Activated CD4-positive, alpha-beta T cell treated with anti-CD3 and anti-CD28 coated beads, Interleukin-2, amount 50 U/mL, for 16 hours (primary cell): ENCODE data around the gene TSACC.
"Not testable (repeated sequence)": the region's sequence is repeated elsewhere in the genome, so short reads cannot be mapped to it uniquely, and the experiment has no call there.

Experiments used
- DNase-seq: peaks from one replicate; pipeline ENCODE4 v3.0.0-alpha.2; 2020

The TSACC gene

DNA sequence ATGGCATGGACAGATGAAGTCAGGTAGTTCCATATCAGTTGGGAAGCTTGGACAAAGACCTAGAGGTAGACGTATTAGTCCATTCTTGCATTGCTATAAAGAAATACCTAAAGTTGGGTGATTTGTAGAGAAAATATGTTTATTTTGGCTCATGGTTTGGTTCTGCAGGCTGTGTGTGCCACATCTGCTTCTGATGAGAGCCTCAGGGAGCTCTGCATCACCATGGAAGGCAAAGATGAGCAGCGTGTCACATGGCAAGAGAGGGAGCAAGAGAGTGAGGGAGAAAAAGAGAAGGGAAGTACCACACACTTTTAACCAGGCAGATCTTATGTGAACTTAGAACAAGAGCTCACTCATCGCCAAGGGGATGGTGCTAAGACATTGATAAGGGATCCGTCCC lies 9.0 kb downstream of the TSACC start:
- DNase-seq, result no peak

DNA sequence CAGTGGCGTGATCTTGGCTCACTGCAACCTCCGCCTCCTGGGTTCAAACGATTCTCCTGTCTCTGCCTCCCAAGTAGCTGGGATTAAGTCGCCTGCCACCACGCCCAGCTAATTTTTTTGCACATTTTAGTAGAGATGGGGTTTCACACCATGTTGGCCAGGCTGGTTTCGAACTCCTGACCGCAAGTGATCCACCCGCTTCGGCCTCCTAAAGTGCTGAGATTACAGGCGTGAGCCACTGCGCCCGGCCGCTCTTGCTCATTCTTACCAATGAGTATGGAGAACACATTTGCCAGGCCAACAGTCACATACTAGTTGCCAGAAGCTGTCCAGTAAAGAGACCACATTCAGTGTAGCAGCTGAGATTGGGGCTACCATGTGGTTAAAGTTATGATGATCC lies 14.2 kb downstream of the TSACC start:
- not testable (repeated sequence) for DNase-seq

DNA sequence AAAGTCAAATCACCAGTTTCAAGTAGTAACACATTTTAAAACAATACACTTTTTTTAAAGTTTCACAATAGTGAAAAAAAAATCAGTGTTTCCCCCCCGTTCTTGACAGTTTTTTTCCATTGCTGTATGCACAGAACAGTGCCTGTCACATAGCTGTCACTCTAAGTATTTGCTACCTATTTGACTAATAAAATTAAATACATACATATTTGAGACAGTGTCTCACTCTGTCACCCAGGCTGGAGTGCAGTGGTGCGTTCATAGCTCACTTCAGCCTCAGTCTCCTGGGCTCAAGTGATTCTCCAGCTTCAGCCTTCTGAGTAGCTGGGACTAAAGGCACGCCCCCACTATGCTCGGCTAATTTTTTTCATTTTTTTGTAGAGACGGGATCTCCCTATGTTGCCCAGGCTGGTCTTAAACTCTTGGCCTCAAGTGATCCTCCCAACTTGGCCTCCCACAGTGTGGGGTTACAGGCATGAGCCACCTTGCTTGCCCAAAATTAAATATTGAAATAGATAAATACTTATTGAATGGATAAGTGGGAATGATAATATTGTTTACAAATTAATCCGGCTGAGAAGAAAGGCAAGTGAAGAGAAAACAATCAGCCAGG lies 18.0 kb downstream of the TSACC start:
- no peak for DNase-seq

DNA sequence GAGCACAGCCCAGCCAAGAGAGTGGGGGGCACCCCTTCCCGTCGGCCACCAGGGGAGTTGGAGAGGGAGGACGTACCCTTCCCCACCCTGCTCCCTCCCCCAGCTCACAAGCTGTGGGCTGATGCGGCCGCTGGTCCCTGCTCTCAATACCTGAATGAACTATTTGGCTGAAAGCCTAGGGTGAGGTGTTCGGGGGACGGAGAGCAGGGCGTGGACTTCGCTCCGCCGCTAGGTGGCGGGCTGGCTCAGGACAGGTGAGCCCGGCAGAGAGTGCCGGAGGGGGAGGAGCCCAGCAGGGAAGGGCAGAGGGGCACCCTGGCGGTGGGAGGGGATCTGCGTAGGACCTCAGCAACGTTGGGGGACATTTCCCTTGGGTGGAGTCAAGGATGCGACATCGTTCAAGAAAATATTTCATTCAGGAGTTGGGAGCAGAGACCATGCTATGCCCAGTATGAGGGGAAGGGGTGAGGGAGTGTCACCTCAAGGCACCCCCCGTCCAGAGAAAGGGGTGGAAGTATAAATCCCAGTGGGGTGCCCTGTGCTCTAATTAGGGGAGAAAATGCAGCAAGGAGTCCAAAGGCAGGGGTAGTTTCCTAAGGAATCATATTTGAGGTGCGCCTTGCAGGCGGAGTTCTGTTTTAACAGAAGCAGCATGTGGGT lies 18.7 kb downstream of the TSACC start:
- DNase-seq, result peak; percentile 74

DNA sequence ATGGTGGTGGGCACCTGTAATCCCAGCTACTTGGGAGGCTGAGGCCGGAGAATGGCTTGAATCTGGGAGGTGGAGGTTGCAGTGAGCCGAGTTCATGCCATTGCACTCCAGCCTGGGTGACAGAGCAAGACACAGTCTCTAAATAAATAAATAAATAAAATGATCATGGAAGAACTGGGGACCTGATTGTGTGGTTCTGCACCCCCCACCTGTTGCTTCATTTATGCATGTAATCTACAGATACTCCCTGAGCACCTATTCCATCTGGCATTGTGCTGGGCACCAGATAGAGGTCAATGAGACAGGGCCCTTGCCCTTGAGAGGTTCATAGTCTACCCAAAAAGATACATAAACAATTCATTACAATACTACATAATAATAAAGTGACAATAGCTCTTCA lies 19.7 kb downstream of the TSACC start:
- no peak for DNase-seq

DNA sequence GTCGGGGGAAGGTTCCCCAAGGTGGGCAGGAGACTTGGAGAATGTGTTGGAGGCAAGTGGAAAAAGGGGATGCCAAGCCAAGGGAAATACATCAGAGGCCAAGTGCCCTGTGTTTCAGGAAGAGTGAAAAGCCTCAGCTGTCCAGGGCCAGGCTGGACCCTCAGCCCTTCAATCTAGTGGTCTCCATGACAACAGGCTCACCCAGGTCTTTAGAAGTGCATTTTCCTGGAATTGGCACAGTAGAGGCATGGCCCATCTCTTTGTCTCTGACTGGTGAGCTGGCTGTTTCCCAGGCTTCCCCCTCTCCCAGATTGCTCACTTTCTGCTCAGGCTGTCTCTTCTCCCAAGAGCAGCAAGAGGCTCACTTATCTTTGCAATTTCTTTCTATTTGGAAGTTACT lies 20.3 kb downstream of the TSACC start:
- DNase-seq, result no peak

DNA sequence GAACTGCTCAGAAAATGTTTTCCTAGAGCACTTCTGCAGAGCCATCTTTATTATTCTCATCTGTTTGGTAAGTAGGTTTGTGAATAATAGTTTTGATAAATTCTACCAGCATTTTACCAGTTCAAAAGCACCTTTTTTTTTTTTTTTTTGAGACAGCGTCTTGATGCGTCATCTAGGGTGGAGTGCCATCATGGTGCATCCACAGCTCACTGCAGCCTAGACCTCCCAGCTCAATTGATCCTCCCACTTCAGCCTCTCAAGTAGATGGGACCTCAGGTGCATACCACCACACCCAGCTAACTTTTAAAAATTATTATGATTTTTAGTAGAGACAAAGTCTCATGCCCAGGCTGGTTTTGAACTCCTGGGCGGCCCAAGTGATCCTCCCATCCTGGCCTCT lies 20.9 kb downstream of the TSACC start:
- DNase-seq, result no peak

DNA sequence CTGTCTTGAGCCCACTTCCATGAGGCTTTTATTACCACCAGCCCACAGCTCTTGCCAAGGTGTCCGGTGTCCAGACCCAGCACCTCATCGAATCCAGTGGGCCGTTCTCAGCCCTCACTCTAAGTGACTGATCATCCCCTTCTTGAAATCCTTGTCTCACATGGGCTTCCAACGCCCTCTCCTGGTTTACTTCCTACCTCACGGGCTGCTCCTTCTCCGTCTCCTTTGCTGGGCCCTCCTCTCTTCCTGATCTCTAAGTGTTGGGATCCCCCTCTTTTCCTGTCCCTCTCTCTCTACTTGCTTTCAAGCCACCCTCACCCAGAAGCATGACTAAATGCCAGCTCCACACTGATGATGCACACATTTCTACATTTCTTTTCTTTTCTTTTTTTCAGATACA lies 21.6 kb downstream of the TSACC start:
- DNase-seq, result no peak

DNA sequence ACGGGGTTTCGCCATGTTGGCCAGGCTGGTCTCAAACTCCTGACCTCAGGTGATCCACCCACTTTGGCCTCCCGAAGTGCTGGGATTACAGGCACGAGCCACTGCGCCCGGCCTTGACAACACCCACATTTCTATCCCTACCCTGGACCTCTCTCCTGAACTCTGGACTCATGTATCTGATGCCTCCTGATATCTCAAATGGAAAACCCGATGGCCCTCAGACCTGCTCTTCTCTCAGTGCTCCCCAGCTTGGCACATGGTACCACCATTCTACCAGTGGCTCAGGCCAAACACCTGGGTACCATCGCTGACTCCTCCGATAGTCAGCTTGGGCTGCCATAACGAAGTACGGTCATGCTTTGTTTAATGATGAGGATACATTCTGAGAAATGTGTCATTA lies 22.2 kb downstream of the TSACC start:
- DNase-seq, result no peak

DNA sequence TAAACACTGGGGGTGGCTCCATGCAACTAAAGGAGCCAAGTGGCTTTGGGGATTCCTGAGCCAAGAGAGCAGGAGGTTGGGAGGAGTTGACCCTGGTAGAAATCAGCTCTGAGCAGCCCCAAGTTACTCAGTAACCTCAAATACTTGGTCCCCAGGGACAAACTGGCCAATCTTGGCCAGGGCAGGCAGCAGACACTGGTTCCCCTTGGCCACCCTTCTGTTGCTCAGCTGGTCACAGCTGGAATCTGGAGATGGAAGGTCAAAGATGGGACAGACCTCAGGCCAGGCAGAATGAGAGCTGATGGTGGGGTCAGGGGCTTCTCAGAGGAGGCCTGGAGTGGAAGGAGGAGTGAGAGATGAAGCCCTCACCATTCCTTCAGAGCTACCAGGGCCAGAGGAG lies 27.4 kb downstream of the TSACC start:
- DNase-seq, result no peak

DNA sequence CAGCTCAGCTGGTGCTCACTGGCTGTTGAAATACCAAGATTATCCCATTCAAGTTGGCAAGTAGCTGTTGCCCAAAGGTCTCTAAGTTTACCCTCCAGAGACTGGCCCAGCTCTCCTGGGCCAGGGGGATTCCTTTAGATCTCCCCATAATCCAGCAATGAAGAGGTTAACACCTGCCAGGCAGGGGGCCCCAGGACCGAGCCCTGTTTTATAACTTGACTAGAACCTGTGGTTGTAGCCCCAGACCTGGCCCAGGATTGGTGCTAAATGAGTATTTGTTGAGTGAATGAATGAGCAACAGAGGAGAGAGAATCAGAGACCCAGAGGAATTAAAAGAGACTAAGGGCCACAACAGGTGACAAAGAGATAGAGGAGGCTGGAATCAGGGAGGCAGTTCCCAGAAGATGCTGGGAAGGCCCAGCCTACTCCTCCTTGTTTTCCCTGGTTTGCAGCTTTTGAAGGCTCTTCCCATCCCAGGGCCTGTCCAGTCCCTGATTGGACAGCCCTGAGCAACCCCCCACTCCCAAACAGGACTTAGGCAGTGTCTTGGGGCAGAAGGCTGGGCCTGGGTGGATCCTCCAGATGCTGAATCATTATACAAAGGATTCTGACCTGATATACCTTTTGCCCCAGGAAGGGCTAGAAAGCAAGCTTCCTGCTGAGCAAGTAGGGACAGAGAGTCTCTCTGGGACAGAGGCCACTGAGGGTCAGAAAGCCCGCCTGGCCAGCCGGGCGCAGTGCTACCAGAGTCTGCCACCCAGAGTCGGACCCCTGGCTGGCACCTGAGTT lies 28.2 kb downstream of the TSACC start:
- DNase-seq, result no peak

DNA sequence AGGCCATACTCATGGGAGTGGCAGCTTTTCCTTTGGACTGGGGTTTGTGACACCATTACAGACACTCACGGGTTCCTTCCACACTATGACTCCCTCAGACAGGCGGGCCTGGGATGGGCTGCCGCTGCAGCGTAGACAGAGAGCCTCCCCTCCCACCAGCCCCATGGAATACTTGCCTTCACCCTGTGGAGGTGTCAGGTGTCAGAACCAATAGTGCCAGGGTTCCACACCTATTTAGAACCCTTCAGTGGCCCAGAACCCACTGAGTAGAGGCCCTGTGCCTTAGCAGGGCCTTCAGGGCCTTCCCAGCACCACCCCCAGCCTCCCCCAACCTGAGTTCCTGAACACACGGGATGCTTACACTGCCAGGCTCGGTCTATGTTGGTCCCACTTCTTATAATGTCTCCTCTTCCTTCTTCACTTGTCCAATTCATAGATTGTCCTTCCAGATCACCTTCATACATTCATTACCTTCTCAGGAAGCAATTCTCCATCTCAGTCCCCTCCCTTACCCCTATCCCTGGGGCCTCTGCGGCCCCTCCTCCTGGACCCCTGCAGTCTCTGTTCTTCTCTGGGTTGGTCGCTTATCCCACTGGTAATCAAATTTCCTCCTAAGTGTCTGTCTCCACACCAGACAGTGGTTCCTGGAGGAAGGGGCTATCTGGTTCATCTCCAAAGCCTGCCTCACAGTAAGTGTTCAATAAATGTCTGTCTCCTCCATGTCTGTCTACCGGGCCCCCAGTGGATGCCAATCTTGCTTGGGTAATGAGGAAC lies 29.2 kb downstream of the TSACC start:
- DNase-seq, result no peak

DNA sequence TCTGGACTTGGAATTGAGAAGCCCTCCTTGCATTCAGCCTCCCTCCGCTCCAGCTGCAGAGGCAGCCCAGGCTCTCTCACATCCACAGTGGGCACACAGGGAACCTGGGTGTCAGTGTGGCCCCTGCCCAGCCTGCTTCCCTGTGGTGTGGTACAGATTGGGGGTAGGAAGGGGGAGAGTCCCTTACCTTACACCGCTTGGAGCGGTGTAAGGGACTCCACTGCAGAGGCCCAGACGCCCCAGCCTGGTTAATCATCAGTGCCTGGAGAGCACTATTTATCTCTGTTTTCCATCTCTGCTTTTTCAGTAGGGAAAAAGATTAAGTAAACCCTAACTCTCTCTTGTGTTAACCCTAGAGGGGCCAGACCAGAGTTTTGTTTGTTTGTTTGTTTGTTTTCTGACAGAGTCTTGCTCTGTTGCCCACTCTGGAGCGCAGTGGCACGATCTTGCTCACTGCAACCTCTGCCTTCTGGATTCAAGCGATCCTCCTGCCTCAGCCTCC lies 29.9 kb downstream of the TSACC start:
- no peak for DNase-seq

DNA sequence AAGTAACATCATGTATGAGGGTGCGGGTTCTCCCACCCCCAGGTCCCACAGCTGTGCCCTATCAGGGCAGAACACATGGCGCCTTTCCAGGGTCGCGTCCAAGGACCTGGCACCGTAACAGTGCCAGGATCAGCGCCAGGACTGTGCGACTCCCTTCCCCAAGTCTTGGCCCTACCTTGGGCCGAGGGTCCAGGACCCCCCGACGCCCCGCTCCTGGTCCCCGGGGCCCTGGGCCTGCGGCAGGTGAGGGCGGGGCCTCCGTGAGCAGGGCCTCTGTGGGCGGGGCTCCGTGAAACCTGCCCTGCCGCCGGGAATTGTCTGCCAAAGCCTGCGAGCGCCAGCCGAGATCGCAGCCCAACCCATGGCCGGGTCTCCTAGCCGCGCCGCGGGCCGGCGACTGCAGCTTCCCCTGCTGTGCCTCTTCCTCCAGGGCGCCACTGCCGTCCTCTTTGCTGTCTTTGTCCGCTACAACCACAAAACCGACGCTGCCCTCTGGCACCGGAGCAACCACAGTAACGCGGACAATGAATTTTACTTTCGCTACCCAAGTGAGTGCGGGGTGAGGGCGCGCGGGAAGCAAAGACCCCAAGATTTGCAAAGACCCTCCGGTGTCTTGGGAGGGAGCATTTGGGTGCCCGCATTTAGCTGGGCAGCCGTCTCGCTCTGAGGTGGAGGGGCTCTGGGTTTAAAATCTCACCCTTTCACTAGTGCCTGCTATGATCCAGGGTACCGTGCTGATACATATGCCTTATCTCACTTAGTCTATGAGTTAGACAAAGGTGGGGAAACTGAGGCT lies 30.8 kb downstream of the TSACC start, which contains the start of gene RHBG:
TSS of gene RHBG (plus strand) at position 323 of the 796 bp plus-strand sequence. CDS start at position 362, 39 bp downstream.
- no peak for DNase-seq

DNA sequence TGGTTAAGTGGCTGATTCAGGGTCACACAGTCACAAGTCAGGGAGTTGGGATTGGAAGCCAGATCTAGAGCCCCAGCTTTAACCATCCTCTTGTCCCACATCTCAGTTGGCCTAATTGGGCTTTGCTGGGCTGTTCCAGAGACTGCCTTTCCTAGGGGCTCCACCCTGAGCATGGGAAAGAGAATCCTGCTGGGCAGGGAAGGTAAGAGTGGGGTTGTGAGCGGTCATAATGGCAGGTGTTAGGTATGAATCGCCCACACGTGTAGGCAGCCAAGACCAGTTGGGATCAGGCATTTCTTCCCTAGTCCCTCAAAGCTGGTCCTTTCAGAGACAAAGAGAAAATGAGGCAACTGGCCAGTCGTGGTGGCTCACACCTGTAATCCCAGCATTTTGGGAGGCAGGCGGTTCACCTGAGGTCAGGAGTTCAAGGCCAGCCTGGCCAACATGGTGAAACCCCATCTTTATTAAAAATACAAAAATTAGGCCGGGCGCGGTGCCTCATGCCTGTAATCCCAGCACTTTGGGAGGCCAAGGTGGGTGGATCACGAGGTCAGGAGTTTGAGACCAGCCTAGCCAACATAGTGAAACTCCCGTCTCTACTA lies 31.5 kb downstream of the TSACC start:
- DNase-seq, result not testable (repeated sequence)

DNA sequence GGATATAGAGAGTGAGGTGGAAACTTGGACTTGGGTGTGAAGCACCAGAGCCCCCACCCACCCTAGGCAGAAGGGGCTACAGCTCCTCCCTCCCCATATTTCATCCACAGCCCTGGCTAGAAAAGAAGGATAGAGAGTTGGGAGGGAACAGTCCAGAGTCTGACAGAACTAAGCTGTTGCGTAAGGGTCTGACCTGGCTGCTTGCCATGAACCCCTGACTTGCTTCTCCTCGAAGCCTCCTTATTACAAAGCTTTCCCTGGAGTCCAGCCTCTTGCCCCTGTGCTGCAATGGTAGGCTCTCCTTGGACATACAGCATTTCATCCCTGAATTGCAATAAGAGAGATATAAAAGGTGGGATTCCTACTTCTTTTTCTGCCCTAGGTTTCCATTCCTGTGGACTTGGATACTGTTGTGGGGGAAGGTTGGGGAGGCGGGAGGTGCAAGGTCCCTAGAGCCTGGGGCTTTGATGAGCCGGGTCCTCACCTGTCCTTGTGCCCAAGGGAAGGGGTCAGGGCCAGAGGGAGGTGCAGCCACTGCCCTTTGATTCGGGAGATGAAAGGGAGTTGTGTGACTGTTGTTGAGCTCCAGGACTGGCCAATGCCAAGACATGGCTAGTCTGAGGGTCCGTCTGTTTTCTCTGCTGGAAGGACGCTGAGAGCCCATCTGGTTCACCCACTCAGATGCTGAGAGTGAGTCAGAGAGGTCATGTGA lies 33.4 kb downstream of the TSACC start:
- no peak for DNase-seq

DNA sequence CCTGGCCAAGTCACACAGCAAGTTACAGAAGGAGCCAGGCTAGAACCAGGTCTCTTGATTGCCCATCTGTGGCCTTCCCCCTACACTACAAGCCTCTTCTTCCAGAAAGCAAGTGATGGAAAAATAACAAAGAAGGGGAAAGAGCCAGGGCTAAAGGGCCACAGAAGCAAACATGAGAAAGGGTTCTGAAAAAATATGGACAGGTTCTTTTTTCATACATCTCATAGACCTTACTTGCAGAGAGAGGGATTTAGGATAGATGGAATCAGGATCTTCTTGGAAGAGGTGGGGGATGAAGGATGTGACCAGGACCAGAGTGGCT lies 33.9 kb downstream of the TSACC start:
- DNase-seq, result no peak

DNA sequence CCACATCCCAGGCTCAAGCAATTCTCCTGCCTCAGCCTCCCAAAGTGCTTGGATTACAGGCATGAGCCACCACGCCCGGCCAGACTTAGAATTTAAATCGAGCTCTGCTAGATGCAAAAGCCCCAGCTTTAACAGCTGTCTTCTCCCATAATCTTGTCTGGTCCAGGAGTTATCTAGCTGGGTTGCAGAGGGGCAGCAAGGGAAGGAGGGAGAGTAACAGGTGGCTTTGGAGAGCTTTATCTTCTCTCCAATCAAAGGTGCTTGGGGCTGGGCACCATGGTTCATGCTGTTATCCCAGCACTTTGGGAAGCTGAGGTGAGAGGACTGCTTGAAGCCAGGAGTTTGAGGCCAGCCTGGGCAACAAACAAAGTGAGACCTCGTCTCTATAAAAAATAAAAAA lies 34.5 kb downstream of the TSACC start:
- DNase-seq, result no peak

DNA sequence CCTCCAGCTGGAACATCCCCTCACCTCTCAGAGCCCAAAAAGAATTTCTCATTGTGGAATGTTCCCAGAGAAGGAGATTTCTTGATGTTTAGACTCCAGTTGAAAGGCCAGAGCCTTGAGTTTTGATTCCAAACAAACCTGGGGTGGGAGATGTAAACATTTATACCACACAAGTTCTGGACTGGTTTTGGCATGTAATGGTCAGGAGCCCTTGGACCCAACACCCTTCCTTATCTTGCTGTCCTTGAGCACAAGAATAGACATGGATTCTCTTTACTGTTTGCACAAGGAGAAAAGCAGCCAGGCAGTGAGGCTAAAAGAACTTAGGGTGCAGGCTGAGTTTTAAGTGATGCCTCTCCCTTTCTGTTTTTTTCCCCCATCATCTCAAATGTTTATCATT lies 35.2 kb downstream of the TSACC start:
- no peak for DNase-seq

DNA sequence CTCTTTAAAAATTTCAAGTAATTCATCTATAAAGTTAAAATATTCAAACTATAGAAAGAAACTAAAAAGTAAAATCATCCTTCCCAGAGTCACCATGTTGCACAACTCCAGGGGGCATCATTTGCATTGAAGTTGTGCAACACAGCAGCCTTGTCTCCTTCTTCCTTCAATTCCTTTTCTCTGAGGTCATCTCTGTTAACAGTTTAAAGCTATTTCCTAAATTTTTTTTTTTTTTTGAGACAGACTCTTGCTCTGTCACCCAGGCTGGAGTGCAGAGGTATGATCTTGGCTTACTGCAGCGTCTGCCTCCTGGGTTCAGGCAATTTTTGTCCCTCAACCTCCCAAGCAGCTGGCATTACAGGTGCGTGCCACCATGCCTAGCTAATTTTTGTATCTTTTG lies 37.8 kb downstream of the TSACC start:
- no peak for DNase-seq
